ENCODE data around the gene ACCS.

DNA sequence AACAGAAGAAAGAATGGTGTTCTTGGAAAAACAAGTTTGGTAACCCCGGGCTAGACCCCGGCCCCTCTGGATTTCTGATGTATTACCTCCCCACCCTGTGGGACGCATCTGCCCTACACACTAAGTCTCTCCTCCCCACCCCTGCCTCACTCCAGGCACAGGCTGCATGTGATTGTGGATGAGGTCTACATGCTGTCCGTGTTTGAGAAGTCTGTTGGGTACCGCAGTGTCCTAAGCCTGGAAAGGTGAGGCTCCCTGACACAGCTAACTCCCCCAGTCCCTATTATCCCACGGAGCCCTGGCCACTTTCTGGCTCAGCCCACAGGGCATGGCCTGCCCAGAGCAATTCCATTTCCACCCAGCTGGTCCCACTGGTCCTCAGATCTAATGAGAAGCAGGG lies 13.3 kb downstream of the ACCS start:
- TF ChIP-seq, protein P1, sequence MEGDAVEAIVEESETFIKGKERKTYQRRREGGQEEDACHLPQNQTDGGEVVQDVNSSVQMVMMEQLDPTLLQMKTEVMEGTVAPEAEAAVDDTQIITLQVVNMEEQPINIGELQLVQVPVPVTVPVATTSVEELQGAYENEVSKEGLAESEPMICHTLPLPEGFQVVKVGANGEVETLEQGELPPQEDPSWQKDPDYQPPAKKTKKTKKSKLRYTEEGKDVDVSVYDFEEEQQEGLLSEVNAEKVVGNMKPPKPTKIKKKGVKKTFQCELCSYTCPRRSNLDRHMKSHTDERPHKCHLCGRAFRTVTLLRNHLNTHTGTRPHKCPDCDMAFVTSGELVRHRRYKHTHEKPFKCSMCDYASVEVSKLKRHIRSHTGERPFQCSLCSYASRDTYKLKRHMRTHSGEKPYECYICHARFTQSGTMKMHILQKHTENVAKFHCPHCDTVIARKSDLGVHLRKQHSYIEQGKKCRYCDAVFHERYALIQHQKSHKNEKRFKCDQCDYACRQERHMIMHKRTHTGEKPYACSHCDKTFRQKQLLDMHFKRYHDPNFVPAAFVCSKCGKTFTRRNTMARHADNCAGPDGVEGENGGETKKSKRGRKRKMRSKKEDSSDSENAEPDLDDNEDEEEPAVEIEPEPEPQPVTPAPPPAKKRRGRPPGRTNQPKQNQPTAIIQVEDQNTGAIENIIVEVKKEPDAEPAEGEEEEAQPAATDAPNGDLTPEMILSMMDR (IDR thresholded peaks at IDR 0.05), result no peak
- TF ChIP-seq POLR2A (IDR thresholded peaks at IDR 0.05), result no peak

Measured in breast epithelium (tissue), 3 donors.